A673 (cell line): ENCODE measurements around the gene STUM. TPM values are rescaled to one million over a fixed set of nuclear protein-coding genes. Genes with fewer than 3 reads are reported as not detected.

ENCODE experiments used
- BruUV-seq: library from RNA; stranded (reverse); fragments of 400-500 nt; replicated peaks from 2 replicates; lab custom pipeline; 2021; lab: Mats Ljungman, UMichigan
- CTCF ChIA-PET: fragments of 300-600 bp; sonication (Branson Sonifier 250); formaldehyde crosslinking; loops from one replicate; lab custom pipeline; 2022; ENCODE audit warnings: antibody characterized with exemption; lab: Charles Lee
- POLR2A ChIA-PET: fragments of 300-600 bp; sonication (Branson Sonifier 250); formaldehyde crosslinking; loops from one replicate; lab custom pipeline; 2022; ENCODE audit warnings: antibody characterized with exemption; ENCODE audit not compliant: low non-redundant PET; lab: Charles Lee
- DNase-seq: peaks from one replicate; pipeline ENCODE4 v3.0.0-alpha.2; 2015; ENCODE audit warnings: low spot score
- H3K27ac ChIP-seq: fragments of 200-600 bp; sonication (generic); 2 replicates; pipeline ENCODE4 v1.5.1; 2016; ENCODE audit warnings: mixed run types, low read depth, mild to moderate bottlenecking, mixed read lengths, antibody characterized with exemption, low read length; ENCODE audit not compliant: poor library complexity, severe bottlenecking
- H3K27me3 ChIP-seq: fragments of 200-600 bp; sonication (generic); replicated peaks from 2 replicates; pipeline ENCODE4 v1.6.1; 2017; ENCODE audit warnings: mixed run types, low read depth, mild to moderate bottlenecking, mixed read lengths, antibody characterized with exemption, low read length; ENCODE audit not compliant: insufficient read depth, poor library complexity
- H3K36me3 ChIP-seq: fragments of 200-600 bp; sonication (generic); 2 replicates; pipeline ENCODE4 v1.6.1; 2016; ENCODE audit warnings: mixed run types, mild to moderate bottlenecking, mixed read lengths, antibody characterized with exemption, low read length; ENCODE audit not compliant: insufficient read depth, poor library complexity, severe bottlenecking
- H3K4me1 ChIP-seq: fragments of 200-600 bp; sonication (generic); 2 replicates; pipeline ENCODE4 v1.6.1; 2017; ENCODE audit warnings: mixed run types, mild to moderate bottlenecking, mixed read lengths, antibody characterized with exemption, low read length; ENCODE audit not compliant: insufficient read depth, poor library complexity, severe bottlenecking
- H3K4me3 ChIP-seq: fragments of 200-600 bp; sonication (generic); 2 replicates; pipeline ENCODE4 v1.5.1; 2016; ENCODE audit warnings: low read depth, mixed run types, mild to moderate bottlenecking, mixed read lengths, low read length; ENCODE audit not compliant: poor library complexity, severe bottlenecking
- H3K9me3 ChIP-seq: fragments of 200-600 bp; sonication (generic); 2 replicates; pipeline ENCODE4 v1.6.1; 2016; ENCODE audit warnings: mixed run types, low read depth, mild to moderate bottlenecking, mixed read lengths, antibody characterized with exemption, low read length; ENCODE audit not compliant: poor library complexity, severe bottlenecking
- EZH2 ChIP-seq: fragments of 200-600 bp; sonication (generic); IDR thresholded peaks from 2 replicates; pipeline ENCODE4 v1.6.1; 2017; ENCODE audit warnings: borderline replicate concordance, low read depth, mild to moderate bottlenecking, mixed read lengths, antibody characterized with exemption, low read length; ENCODE audit not compliant: poor library complexity, severe bottlenecking
- intact Hi-C: fragments of 100-400 bp; cut with micrococcal nuclease; formaldehyde crosslinking; loops from one replicate; pipeline ENCODE4 v1.10.0; 2022; ENCODE audit not compliant: unreplicated experiment
- total RNA-seq: library from RNA; stranded (reverse); gene quantifications from 2 replicates; pipeline ENCODE4 v1.2.3, GENCODE V29; 2021
- TF ChIP-seq, protein P1 (sequence below): fragments of 300-800, 200-600 bp; sonication (generic); conservative IDR thresholded peaks from 2 replicates; pipeline ENCODE4 v1.5.1; 2017; ENCODE audit warnings: low read depth, mild to moderate bottlenecking, antibody characterized with exemption, low read length, moderate library complexity, mixed read lengths

Gene STUM
- total RNA-seq, 1 experiment from 2014 or later = 0.54 TPM

DNA sequence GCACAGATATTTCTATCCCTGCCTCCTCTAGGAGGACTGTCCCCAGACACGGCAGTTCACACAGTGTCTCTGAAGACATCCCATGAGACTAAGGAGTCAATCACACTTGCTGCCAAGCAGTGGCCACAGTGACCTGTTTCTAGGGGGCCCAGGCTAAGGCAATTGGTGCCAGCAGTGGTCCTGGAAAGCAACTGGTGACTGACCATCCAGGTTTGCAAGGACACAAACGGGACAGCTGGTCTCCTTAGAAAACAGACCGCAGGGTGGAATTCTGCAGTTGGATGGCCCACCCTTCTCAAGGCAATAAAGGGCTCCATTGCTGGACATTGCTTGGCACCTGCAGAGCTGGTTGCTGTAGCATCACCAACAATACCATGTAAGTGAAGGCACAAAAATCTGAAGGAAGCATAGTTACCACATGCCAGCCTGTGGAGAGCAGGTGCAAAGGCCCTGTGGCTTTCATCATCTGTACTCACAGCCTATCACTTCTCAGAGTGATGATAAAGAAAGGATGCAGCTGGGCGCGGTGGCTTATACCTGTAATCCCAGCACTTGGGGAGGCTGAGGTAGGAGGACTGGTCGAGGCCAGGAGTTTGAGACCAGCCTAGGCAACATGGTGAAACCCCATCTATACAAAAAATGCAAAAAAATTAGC is 81.5 kb downstream of the STUM start:
- H3K4me3 ChIP-seq = no peak overlapping the region
- no peaks in the 10 kb centered on the region for H3K9me3 ChIP-seq
- DNase-seq = no peak
- no TSS peak for BruUV-seq
- no peaks in the 10 kb centered on the region for H3K36me3 ChIP-seq
- no peaks in the 10 kb centered on the region for H3K27me3 ChIP-seq
- no peaks in the 10 kb centered on the region for H3K4me1 ChIP-seq
- no peak overlapping the region for H3K27ac ChIP-seq
- intact Hi-C loops = loop anchor here (5.0 to 10.0 kb wide), 2 partner anchors 615 to 807 kb away; no protein-coding TSS in a partner anchor
- CTCF ChIA-PET = no interaction called here
- POLR2A ChIA-PET = no interaction called here
- TF ChIP-seq, protein P1, sequence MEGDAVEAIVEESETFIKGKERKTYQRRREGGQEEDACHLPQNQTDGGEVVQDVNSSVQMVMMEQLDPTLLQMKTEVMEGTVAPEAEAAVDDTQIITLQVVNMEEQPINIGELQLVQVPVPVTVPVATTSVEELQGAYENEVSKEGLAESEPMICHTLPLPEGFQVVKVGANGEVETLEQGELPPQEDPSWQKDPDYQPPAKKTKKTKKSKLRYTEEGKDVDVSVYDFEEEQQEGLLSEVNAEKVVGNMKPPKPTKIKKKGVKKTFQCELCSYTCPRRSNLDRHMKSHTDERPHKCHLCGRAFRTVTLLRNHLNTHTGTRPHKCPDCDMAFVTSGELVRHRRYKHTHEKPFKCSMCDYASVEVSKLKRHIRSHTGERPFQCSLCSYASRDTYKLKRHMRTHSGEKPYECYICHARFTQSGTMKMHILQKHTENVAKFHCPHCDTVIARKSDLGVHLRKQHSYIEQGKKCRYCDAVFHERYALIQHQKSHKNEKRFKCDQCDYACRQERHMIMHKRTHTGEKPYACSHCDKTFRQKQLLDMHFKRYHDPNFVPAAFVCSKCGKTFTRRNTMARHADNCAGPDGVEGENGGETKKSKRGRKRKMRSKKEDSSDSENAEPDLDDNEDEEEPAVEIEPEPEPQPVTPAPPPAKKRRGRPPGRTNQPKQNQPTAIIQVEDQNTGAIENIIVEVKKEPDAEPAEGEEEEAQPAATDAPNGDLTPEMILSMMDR = no peak
- TF ChIP-seq EZH2 = no peak

- Histone ChIP-seq H3K4me1 (no peaks in the 10 kb centered on the region), H3K27ac (no peak overlapping the region), H3K9me3 (no peaks in the 10 kb centered on the region), H3K36me3 (no peaks in the 10 kb centered on the region), H3K4me3 (no peak overlapping the region), H3K27me3 (no peaks in the 10 kb centered on the region)
- BruUV-seq = no TSS peak
- ChIA-PET POLR2A (no interaction called here), CTCF (interaction anchor here (0.5 to 1.0 kb wide), 2 partner anchors 105 to 197 kb away, joined by 3 to 4 read pairs; no protein-coding TSS in a partner anchor)
- no peak for DNase-seq
- intact Hi-C loops = loop anchor here (5.0 kb wide), 1 partner anchor 807 kb away; no protein-coding TSS in a partner anchor
- TF ChIP-seq, protein P1 = no peak
- TF ChIP-seq EZH2 = no peak
Measured at GRCh38 chr1:226630592-226630991, 82.0 kb downstream of the STUM start.

DNA sequence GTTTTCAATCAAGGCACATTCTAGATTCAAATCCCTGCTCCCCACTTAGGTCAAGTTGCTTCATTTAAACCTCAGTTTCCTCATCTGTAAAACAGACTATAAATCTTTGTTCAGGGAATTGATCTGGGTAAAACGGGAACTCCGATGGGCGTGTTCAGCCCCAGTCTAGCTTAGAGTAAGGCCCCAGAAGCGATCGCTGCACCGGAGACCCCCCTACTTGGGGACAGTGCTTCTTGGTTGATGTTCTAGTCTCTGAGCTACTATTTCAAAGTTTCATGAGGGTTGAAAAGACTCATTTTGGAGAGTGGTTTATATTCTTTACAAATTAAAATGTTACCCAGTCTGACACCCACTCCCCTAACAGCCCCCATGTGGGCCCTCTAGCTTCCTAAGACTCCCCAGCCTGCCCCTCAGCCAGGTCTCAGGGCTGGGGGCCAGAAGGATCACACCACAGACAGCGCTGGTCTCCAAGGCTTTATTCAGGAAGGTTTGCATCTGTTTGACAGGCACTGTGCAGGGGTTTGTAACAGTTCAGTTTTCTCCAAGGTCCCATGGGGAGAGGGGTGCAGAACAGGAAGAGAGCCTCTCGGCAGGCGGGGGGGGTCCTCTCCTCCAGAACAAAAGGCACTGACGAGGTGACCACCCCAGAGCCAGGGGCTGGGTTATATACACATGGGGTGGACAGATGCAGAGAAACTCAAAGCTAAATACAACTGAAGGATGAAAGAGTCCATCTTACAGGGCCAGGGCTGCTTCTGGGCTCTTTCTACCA is 82.9 kb downstream of the STUM start:
- POLR2A ChIA-PET = no interaction called here
- no peak overlapping the region for H3K4me3 ChIP-seq
- H3K4me1 ChIP-seq = no peaks in the 10 kb centered on the region
- CTCF ChIA-PET = interaction anchor here (0.5 to 1.0 kb wide), 2 partner anchors 104 to 197 kb away, joined by 3 to 4 read pairs; no protein-coding TSS in a partner anchor
- no peaks in the 10 kb centered on the region for H3K9me3 ChIP-seq
- no TSS peak for BruUV-seq
- no peaks in the 10 kb centered on the region for H3K36me3 ChIP-seq
- intact Hi-C loops = loop anchor here (5.0 kb wide), 1 partner anchor 806 kb away; no protein-coding TSS in a partner anchor
- no peaks in the 10 kb centered on the region for H3K27me3 ChIP-seq
- H3K27ac ChIP-seq = no peak overlapping the region
- TF ChIP-seq, protein P1 = no peak
- TF ChIP-seq EZH2 = no peak
- no peak for DNase-seq
